Transverse colon (tissue), 4 donors: ENCODE data around the gene ZNF362. TPM values are rescaled to one million over a fixed set of nuclear protein-coding genes. Genes with fewer than 3 reads are reported as not detected.

Source experiments
- DNase-seq: peaks from one replicate; pipeline ENCODE4 v3.0.0-alpha.2; 2019
- H3K27ac ChIP-seq, 4 donors: fragments of 200-600 bp; sonication (generic); 2 replicates each; pipeline ENCODE4 v1.5.1; 2016 to 2018; ENCODE audit warnings: inconsistent platforms in 4 of 4
- H3K27me3 ChIP-seq: fragments of 200-600 bp; sonication (generic); 2 replicates; pipeline ENCODE4 v1.5.1; 2017; ENCODE audit warnings: inconsistent platforms
- H3K36me3 ChIP-seq, 4 donors: fragments of 200-600 bp; sonication (generic); 2 replicates each; pipeline ENCODE4 v1.5.1; 2017 to 2019; ENCODE audit warnings: inconsistent platforms in 4 of 4
- H3K4me1 ChIP-seq, 4 donors: fragments of 200-600 bp; sonication (generic); 2 replicates each; pipeline ENCODE4 v1.5.1; 2017 to 2020; ENCODE audit warnings: inconsistent platforms in 4 of 4
- H3K4me3 ChIP-seq, 4 donors: fragments of 200-600 bp; sonication (generic); 1 replicate in 1 of 4; 2 replicates in 3 of 4; pipeline versions ENCODE4 v1.5.1 to v1.6.1; 2017 to 2019; ENCODE audit warnings: inconsistent platforms in 4 of 4
- H3K9me3 ChIP-seq, 2 donors: fragments of 200-600 bp; sonication (generic); 2 replicates each; pipeline ENCODE4 v1.5.1; 2017 to 2019; ENCODE audit warnings: inconsistent platforms in 2 of 2
- EP300 ChIP-seq: sonication (generic); formaldehyde crosslinking; IDR thresholded peaks from one replicate; pipeline ENCODE4 v1.6.1; 2017; ENCODE audit warnings: antibody characterized with exemption, low read depth
- POLR2A ChIP-seq: fragments of 450-650 bp; IDR thresholded peaks from one replicate; pipeline ENCODE4 v1.6.1; 2016; ENCODE audit warnings: antibody characterized with exemption, mild to moderate bottlenecking, moderate library complexity
- POLR2AphosphoS5 ChIP-seq, 3 donors: sonication (generic); formaldehyde crosslinking; IDR thresholded peaks; one replicate each; pipeline ENCODE4 v1.6.1; 2016; ENCODE audit warnings: antibody characterized with exemption in 3 of 3
- WGBS, 2 donors: methylation state at CpG; one replicate each; pipeline ENCODE4 v1.1.5; 2018; ENCODE audit warnings: low coverage in 1 of 2; 5-methylcytosine and 5-hydroxymethylcytosine counted together
- in situ Hi-C, 4 donors: fragments of 200-750 bp; cut with MboI; loops; one replicate each; pipeline versions ENCODE4 v1.15.0 to v1.15.1; 2017; ENCODE audit warnings: low sequenced_read_pairs in 3 of 4, low pct_ligation_motif_present in 1 of 4, low pct_unique_long_range_greater_than_20kb in 1 of 4
- intact Hi-C: fragments of 100-400 bp; cut with DNase I; formaldehyde crosslinking; loops from one replicate; pipeline ENCODE4 v1.15.1; 2023; ENCODE audit warnings: low total_unique reads
- total RNA-seq, 4 donors: library from RNA; depleted of rRNA; stranded (reverse); fragments of >200 nt; gene quantifications; one replicate each; pipeline ENCODE4 v1.1.0, GENCODE V29; 2016
- TF ChIP-seq, protein P1 (sequence below), 5 experiments: fragments of 200-600 bp in 3 of 5; fragments of 450-650 bp in 2 of 5; sonication (generic) in 3 of 5; IDR thresholded peaks; 1 replicate in 2 of 5; 2 replicates in 3 of 5; pipeline ENCODE4 v1.5.1; 2016 to 2017; ENCODE audit warnings: antibody characterized with exemption in 5 of 5, inconsistent platforms in 3 of 5, mild to moderate bottlenecking in 2 of 5, moderate library complexity in 1 of 5

The ZNF362 gene
- total RNA-seq, 4 donors from 2014 or later, result 7.9 to 121 (median 12.1) TPM

DNA sequence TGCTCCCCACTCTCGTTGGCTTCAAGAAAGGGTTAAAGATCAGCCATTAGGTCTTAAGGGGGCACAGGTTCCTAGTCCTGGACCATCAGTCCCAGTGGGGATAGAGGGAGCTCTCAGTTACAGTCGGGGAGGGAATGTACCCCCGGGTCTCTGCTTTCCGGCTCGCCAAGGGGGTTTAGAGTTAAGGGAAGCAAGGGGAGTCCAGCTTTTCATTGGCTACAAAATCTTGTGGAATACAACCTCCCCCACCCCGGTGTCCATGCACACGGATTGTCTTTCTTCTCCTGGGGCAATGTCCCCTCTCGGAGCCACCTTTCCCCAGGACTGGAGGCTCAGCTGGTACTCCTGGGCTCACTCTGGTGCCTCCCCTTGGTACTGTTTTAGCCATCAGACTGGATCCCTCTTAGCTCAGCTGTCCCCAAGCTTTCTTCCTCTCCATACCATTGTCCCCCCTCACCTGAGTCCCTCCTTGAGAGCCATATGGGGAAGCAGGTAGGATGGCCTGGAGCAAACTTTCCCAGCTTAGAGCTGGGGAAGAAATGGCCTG is 64.4 kb downstream of the ZNF362 start, which contains the start of gene A3GALT2:
Gene A3GALT2 (minus strand): TSS at position 480 of the 547 bp plus-strand sequence. CDS start 0 bp downstream, at position 480.
- in situ Hi-C loops (no loop called here), intact Hi-C loops (no loop called here)
- peaks cover 0 to 31% (median 12%) of the 10 kb centered on the region in 4 donors for H3K36me3 ChIP-seq
- H3K27ac ChIP-seq, result no peak within 1 kb of the TSS
- no peaks in the 10 kb centered on the region for H3K4me1 ChIP-seq
- TF ChIP-seq EP300 (no peak), POLR2AphosphoS5 (IDR thresholded peaks at IDR 0.05) (no peak), POLR2A (no peak)
- TF ChIP-seq, protein P1, sequence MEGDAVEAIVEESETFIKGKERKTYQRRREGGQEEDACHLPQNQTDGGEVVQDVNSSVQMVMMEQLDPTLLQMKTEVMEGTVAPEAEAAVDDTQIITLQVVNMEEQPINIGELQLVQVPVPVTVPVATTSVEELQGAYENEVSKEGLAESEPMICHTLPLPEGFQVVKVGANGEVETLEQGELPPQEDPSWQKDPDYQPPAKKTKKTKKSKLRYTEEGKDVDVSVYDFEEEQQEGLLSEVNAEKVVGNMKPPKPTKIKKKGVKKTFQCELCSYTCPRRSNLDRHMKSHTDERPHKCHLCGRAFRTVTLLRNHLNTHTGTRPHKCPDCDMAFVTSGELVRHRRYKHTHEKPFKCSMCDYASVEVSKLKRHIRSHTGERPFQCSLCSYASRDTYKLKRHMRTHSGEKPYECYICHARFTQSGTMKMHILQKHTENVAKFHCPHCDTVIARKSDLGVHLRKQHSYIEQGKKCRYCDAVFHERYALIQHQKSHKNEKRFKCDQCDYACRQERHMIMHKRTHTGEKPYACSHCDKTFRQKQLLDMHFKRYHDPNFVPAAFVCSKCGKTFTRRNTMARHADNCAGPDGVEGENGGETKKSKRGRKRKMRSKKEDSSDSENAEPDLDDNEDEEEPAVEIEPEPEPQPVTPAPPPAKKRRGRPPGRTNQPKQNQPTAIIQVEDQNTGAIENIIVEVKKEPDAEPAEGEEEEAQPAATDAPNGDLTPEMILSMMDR (IDR thresholded peaks at IDR 0.05), result no peak
- no peak within 1 kb of the TSS for H3K4me3 ChIP-seq
- no peaks in the 10 kb centered on the region for H3K27me3 ChIP-seq
- 67 to 69% methylated on average over 1 to 8 of the region's 8 CpGs for WGBS, 2 donors
- no peaks in the 10 kb centered on the region for H3K9me3 ChIP-seq
- DNase-seq, result no peak

DNA sequence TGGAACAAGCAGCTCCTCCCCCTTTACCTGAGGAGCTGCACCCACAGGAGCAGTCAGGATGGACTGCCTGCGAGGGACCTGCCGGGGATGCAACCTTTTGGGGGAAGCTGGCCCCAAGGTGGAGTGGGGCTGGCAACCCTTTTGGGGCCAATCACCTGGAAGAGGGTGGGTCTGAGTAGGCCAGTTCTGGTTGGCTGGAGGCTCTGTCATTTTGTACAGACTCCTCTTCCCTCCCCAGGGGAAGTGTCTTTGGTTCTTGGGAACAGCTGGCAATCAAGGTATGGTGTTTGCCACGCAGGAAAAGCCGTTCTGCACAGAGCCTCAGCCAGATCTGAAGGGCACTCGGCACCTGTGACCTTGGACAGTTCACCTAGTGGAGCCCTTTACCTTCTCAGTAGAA is 64.9 kb downstream of the ZNF362 start:
- no peak overlapping the region for H3K27ac ChIP-seq
- no peak overlapping the region for H3K4me3 ChIP-seq
- intact Hi-C loops, result no loop called here
- TF ChIP-seq POLR2AphosphoS5 (IDR thresholded peaks at IDR 0.05) (no peak), POLR2A (no peak), EP300 (no peak)
- TF ChIP-seq, protein P1 (IDR thresholded peaks at IDR 0.05), result no peak
- no peaks in the 10 kb centered on the region for H3K27me3 ChIP-seq
- in situ Hi-C loops, result no loop called here
- no peaks in the 10 kb centered on the region for H3K4me1 ChIP-seq
- 77% methylated on average over 5 of the region's 5 CpGs; no CpG with 5 or more reads in 1 of the 2 donors for WGBS, 2 donors
- H3K9me3 ChIP-seq, result no peaks in the 10 kb centered on the region
- H3K36me3 ChIP-seq, result peaks cover 0 to 36% (median 16%) of the 10 kb centered on the region in 4 donors
- no peak for DNase-seq

DNA sequence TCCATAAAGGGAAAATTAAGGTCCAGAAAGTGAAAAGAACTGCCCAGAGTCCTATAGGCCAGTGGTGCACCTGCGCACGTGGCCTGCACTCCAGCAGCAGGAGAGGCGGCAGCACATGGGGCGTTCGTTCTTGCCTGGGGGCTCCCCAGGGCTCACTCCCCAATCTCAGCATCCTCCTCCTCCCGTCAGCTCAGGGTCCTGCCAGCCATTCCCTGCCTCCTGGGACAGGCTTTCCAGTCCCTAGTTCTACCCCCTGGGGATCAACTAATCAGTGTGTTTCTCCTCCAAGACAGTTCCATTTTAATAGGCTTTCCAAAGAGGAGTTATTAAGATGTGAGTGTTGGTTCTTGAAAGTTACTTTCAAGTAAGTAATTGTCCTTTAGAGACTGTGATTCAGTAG is 65.8 kb downstream of the ZNF362 start:
- in situ Hi-C loops, result no loop called here
- H3K36me3 ChIP-seq, result peaks cover 0 to 44% (median 21%) of the 10 kb centered on the region in 4 donors

DNA sequence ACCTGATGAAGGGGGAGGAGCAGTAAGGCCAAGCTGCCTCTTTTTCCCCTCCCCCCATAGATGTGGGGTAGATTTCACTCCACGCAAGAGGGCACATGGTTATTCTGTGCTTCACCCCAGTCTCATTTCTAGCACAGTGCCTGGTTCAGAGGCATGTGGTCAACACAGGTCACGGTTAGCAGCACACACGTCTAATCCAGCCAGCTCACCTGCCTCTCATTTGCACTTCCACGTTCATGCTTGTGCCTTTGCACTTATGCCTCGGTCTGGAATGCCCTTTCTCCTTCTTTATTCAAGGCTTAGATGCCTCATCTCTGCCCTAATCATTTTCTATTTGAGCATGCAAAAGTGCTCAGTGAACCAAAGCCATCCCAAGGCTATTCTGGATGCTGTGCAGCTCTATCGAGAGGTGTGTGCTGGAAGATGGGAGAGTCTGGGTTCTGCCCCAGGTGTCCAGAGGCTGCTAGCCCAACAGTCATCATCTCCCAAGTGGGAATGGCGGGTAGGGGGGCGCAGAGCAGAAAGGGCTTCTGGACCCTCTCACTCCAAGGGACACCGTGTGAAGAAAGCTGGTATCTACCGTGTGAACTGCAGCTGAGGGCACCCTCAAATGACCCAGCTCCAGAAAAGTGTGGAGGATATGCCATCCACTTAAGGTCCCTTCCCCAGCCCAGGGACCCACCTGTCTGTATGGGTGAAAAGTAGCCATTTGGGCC is 66.7 kb downstream of the ZNF362 start:
- WGBS, 2 donors, result 60 to 85% methylated on average over 2 to 10 of the region's 10 CpGs
- no peak for DNase-seq
- H3K36me3 ChIP-seq, result peaks cover 0 to 54% (median 26%) of the 10 kb centered on the region in 4 donors

More for the DNA sequence above, 65.8 kb downstream of the ZNF362 start:
- intact Hi-C loops, result no loop called here
- no peaks in the 10 kb centered on the region for H3K27me3 ChIP-seq
- TF ChIP-seq, protein P1 (IDR thresholded peaks at IDR 0.05), result no peak
- TF ChIP-seq EP300 (no peak), POLR2A (no peak), POLR2AphosphoS5 (IDR thresholded peaks at IDR 0.05) (no peak)
- no peak overlapping the region for H3K27ac ChIP-seq
- DNase-seq, result no peak
- no peaks in the 10 kb centered on the region for H3K9me3 ChIP-seq
- H3K4me3 ChIP-seq, result no peak overlapping the region
- H3K4me1 ChIP-seq, result peaks cover 0 to 1% (median 0%) of the 10 kb centered on the region in 4 donors
- 83 to 89% methylated on average over 1 to 6 of the region's 6 CpGs for WGBS, 2 donors

More for the DNA sequence above, 66.7 kb downstream of the ZNF362 start:
- Histone ChIP-seq H3K27ac (no peak overlapping the region), H3K4me3 (no peak overlapping the region), H3K9me3 (no peaks in the 10 kb centered on the region), H3K4me1 (peaks cover 3 to 10% (median 6%) of the 10 kb centered on the region in 4 donors), H3K27me3 (no peaks in the 10 kb centered on the region)
- in situ Hi-C loops (no loop called here), intact Hi-C loops (no loop called here)
- no peak for TF ChIP-seq POLR2A
- TF ChIP-seq EP300, result no peak
- no peak for TF ChIP-seq POLR2AphosphoS5 (IDR thresholded peaks at IDR 0.05)
- TF ChIP-seq, protein P1 (IDR thresholded peaks at IDR 0.05), result no peak
